KOPT-K1 (cell line): ENCODE measurements around the gene CDH4.

Experiments
- H3K27ac ChIP-seq: fragments of 200-600 bp; sonication (generic); 2 replicates; pipeline ENCODE4 v1.5.1; 2016; ENCODE audit warnings: antibody characterized with exemption, mild to moderate bottlenecking, low read depth, low read length; ENCODE audit not compliant: poor library complexity, severe bottlenecking
- H3K36me3 ChIP-seq: fragments of 200-600 bp; sonication (generic); 2 replicates; pipeline ENCODE4 v1.5.1; 2017; ENCODE audit warnings: antibody characterized with exemption, mild to moderate bottlenecking, low read length, moderate library complexity; ENCODE audit not compliant: insufficient read depth
- H3K9me3 ChIP-seq: fragments of 200-600 bp; sonication (generic); 2 replicates; pipeline ENCODE4 v1.5.1; 2017; ENCODE audit warnings: antibody characterized with exemption, low read length, mild to moderate bottlenecking; ENCODE audit not compliant: insufficient read depth, poor library complexity, severe bottlenecking

The CDH4 gene

GRCh38 chr20:61356196-61356595 is 104.1 kb downstream of the CDH4 start:
- H3K9me3 ChIP-seq = no peaks in the 10 kb centered on the region
- no peak overlapping the region for H3K27ac ChIP-seq
- H3K36me3 ChIP-seq = no peaks in the 10 kb centered on the region

- no peaks in the 10 kb centered on the region for H3K36me3 ChIP-seq
- no peak overlapping the region for H3K27ac ChIP-seq
- H3K9me3 ChIP-seq = no peaks in the 10 kb centered on the region
Observed at GRCh38 chr20:61357119-61357518, 105.1 kb downstream of the CDH4 start.

- H3K9me3 ChIP-seq = no peaks in the 10 kb centered on the region
- H3K27ac ChIP-seq = no peak overlapping the region
- H3K36me3 ChIP-seq = no peaks in the 10 kb centered on the region
Observed at GRCh38 chr20:61359254-61359653, 107.2 kb downstream of the CDH4 start.

GRCh38 chr20:61360296-61360695 is 108.2 kb downstream of the CDH4 start:
- Histone ChIP-seq H3K9me3 (peaks cover under 1% of the 10 kb centered on the region), H3K36me3 (no peaks in the 10 kb centered on the region), H3K27ac (no peak overlapping the region)

GRCh38 chr20:61360940-61361339 is 108.9 kb downstream of the CDH4 start:
- Histone ChIP-seq H3K36me3 (no peaks in the 10 kb centered on the region), H3K9me3 (peaks cover 7% of the 10 kb centered on the region), H3K27ac (no peak overlapping the region)

GRCh38 chr20:61361501-61361900 is 109.4 kb downstream of the CDH4 start:
- H3K36me3 ChIP-seq = no peaks in the 10 kb centered on the region
- H3K27ac ChIP-seq = no peak overlapping the region
- peaks cover 11% of the 10 kb centered on the region for H3K9me3 ChIP-seq

- Histone ChIP-seq H3K9me3 (peaks cover 11% of the 10 kb centered on the region), H3K27ac (no peak overlapping the region), H3K36me3 (no peaks in the 10 kb centered on the region)
Observed at GRCh38 chr20:61364147-61364546, 112.1 kb downstream of the CDH4 start.

- Histone ChIP-seq H3K27ac (no peak overlapping the region), H3K9me3 (peaks cover 11% of the 10 kb centered on the region), H3K36me3 (no peaks in the 10 kb centered on the region)
Observed at GRCh38 chr20:61366914-61367313, 114.9 kb downstream of the CDH4 start.

GRCh38 chr20:61369731-61370520 is 117.9 kb downstream of the CDH4 start:
- H3K9me3 ChIP-seq = peaks cover 11% of the 10 kb centered on the region
- H3K27ac ChIP-seq = no peak overlapping the region
- H3K36me3 ChIP-seq = no peaks in the 10 kb centered on the region

GRCh38 chr20:61370841-61371303 is 118.8 kb downstream of the CDH4 start:
- Histone ChIP-seq H3K9me3 (peaks cover 5% of the 10 kb centered on the region), H3K27ac (no peak overlapping the region), H3K36me3 (no peaks in the 10 kb centered on the region)

GRCh38 chr20:61371501-61372136 is 119.6 kb downstream of the CDH4 start:
- Histone ChIP-seq H3K9me3 (no peaks in the 10 kb centered on the region), H3K27ac (no peak overlapping the region), H3K36me3 (no peaks in the 10 kb centered on the region)

- Histone ChIP-seq H3K9me3 (no peaks in the 10 kb centered on the region), H3K36me3 (no peaks in the 10 kb centered on the region), H3K27ac (no peak overlapping the region)
Observed at GRCh38 chr20:61372137-61373054, 120.3 kb downstream of the CDH4 start.

GRCh38 chr20:61373055-61373399 is 121.0 kb downstream of the CDH4 start:
- Histone ChIP-seq H3K9me3 (no peaks in the 10 kb centered on the region), H3K36me3 (no peaks in the 10 kb centered on the region)

GRCh38 chr20:61373956-61374545 is 122.0 kb downstream of the CDH4 start:
- no peaks in the 10 kb centered on the region for H3K36me3 ChIP-seq
- no peak overlapping the region for H3K27ac ChIP-seq
- H3K9me3 ChIP-seq = no peaks in the 10 kb centered on the region

More at GRCh38 chr20:61373055-61373399, 121.0 kb downstream of the CDH4 start:
- no peak overlapping the region for H3K27ac ChIP-seq
